Liver (tissue), 3 donors: ENCODE results near the gene FGR.
"Not testable (repeated sequence)": the region's sequence is repeated elsewhere in the genome, so short reads cannot be mapped to it uniquely, and the experiment has no call there.

ENCODE experiments used
- CTCF ChIP-seq: fragments of 150-350 bp; IDR thresholded peaks from 2 replicates; pipeline ENCODE4 v1.5.1; 2017; ENCODE audit warnings: improper control_type of control experiment, low read depth, low read length; ENCODE audit not compliant: missing input control
- EGR1 ChIP-seq, 2 donors: IDR thresholded peaks; 2 replicates each; pipeline ENCODE4 v1.6.1; 2016 to 2018; ENCODE audit warnings: antibody characterized with exemption in 2 of 2, low read depth in 2 of 2
- FOXA1 ChIP-seq: IDR thresholded peaks from 2 replicates; pipeline ENCODE4 v1.6.1; 2016; ENCODE audit warnings: antibody characterized with exemption
- GABPA ChIP-seq, 2 donors: IDR thresholded peaks in 1 of 2; conservative IDR thresholded peaks in 1 of 2; 2 replicates each; pipeline ENCODE4 v1.6.1; 2016; ENCODE audit warnings: antibody characterized with exemption in 2 of 2, mild to moderate bottlenecking in 1 of 2, moderate library complexity in 1 of 2
- JUND ChIP-seq, 2 donors: IDR thresholded peaks; 2 replicates each; pipeline ENCODE4 v1.6.1; 2016; ENCODE audit warnings: antibody characterized with exemption in 2 of 2
- MAX ChIP-seq: IDR thresholded peaks from 2 replicates; pipeline ENCODE4 v1.6.1; 2016; ENCODE audit warnings: antibody characterized with exemption
- REST ChIP-seq: IDR thresholded peaks from 2 replicates; pipeline ENCODE4 v1.6.1; 2016; ENCODE audit warnings: antibody characterized with exemption, mild to moderate bottlenecking
- RXRA ChIP-seq, 2 donors: IDR thresholded peaks; 2 replicates each; pipeline ENCODE4 v1.6.1; 2017 to 2018; ENCODE audit warnings: antibody characterized with exemption in 2 of 2, mild to moderate bottlenecking in 1 of 2
- SP1 ChIP-seq: IDR thresholded peaks from 2 replicates; pipeline ENCODE4 v1.6.1; 2018; ENCODE audit warnings: antibody characterized with exemption, mild to moderate bottlenecking
- YY1 ChIP-seq: IDR thresholded peaks from 2 replicates; pipeline ENCODE4 v1.6.1; 2016; ENCODE audit warnings: antibody characterized with exemption, mild to moderate bottlenecking
- donor health status: healthy.
- donor health status: healthy.

- TF ChIP-seq REST; CTCF; GABPA (IDR thresholded peaks at IDR 0.05 in 1 of 2, conservative IDR thresholded peaks at IDR 0.05 in 1 of 2); MAX; YY1; SP1; RXRA (IDR thresholded peaks at IDR 0.05); FOXA1; JUND (IDR thresholded peaks at IDR 0.05); EGR1 (IDR thresholded peaks at IDR 0.05; ENCODE audit: low read depth in 2 of 2): not testable (repeated sequence)
Observed at GRCh38 chr1:27619782-27620438, 15.1 kb downstream of the FGR start.
